OCI-LY7 (cell line): ENCODE measurements around the gene CCDC33. TPM values are rescaled to one million over a fixed set of nuclear protein-coding genes. Genes with fewer than 3 reads are reported as not detected.
A peak's percentile ranks its signal among the peaks of the same experiment; 100 is the strongest.

ENCODE experiments used
- BruUV-seq: library from RNA; stranded (reverse); fragments of 400-500 nt; replicated peaks from 2 replicates; lab custom pipeline; 2021; lab: Mats Ljungman, UMichigan
- CTCF ChIA-PET: fragments of 300-600 bp; sonication (Branson Sonifier 250); formaldehyde crosslinking; loops from one replicate; lab custom pipeline; 2022; ENCODE audit warnings: antibody characterized with exemption; ENCODE audit not compliant: unreplicated experiment; lab: Charles Lee
- POLR2A ChIA-PET: fragments of 300-600 bp; sonication (Branson Sonifier 250); formaldehyde crosslinking; loops from one replicate; lab custom pipeline; 2022; ENCODE audit warnings: antibody characterized with exemption; lab: Charles Lee
- DNase-seq: peaks from one replicate; pipeline ENCODE4 v3.0.0-alpha.2; 2015; ENCODE audit warnings: low spot score
- H2AFZ ChIP-seq: fragments of 200-600 bp; sonication (generic), shearing (Covaris generic); 2 replicates; pipeline ENCODE4 v1.6.1; 2014; ENCODE audit warnings: mild to moderate bottlenecking, antibody characterized with exemption, low read length, moderate library complexity
- H3K27ac ChIP-seq: fragments of 200-600 bp; sonication (generic); 2 replicates; pipeline ENCODE4 v1.5.1; 2014; ENCODE audit warnings: mixed run types, low read depth, mild to moderate bottlenecking, moderate library complexity, low read length, inconsistent platforms; ENCODE audit not compliant: poor library complexity, severe bottlenecking
- H3K36me3 ChIP-seq: fragments of 200-600 bp; sonication (generic); 2 replicates; pipeline ENCODE4 v1.6.1; 2014; ENCODE audit warnings: mild to moderate bottlenecking, antibody characterized with exemption, low read length, moderate library complexity, mixed read lengths; ENCODE audit not compliant: insufficient read depth
- H3K4me1 ChIP-seq: fragments of 200-600 bp; sonication (generic); 2 replicates; pipeline ENCODE4 v1.5.1; 2014; ENCODE audit warnings: mild to moderate bottlenecking, low read length; ENCODE audit not compliant: insufficient read depth, poor library complexity, severe bottlenecking
- H3K4me2 ChIP-seq: fragments of 200-600 bp; sonication (generic); 2 replicates; pipeline ENCODE4 v1.6.1; 2014; ENCODE audit warnings: mild to moderate bottlenecking, low read length
- H3K4me3 ChIP-seq: fragments of 200-600 bp; sonication (generic); 2 replicates; pipeline ENCODE4 v1.5.1; 2014; ENCODE audit warnings: mild to moderate bottlenecking, low read depth, low read length; ENCODE audit not compliant: poor library complexity, severe bottlenecking
- H3K79me2 ChIP-seq: fragments of 200-600 bp; sonication (generic); 2 replicates; pipeline ENCODE4 v1.6.1; 2016; ENCODE audit warnings: low read depth, mild to moderate bottlenecking, low read length, moderate library complexity, mixed read lengths; ENCODE audit not compliant: insufficient read depth
- H3K9me2 ChIP-seq: fragments of 200-600 bp; sonication (generic); 2 replicates; pipeline ENCODE4 v1.6.1; 2016; ENCODE audit warnings: mild to moderate bottlenecking, low read length, mixed read lengths; ENCODE audit not compliant: insufficient read depth
- H3K9me3 ChIP-seq: fragments of 200-600 bp; sonication (generic); 2 replicates; pipeline ENCODE4 v1.6.1; 2014; ENCODE audit warnings: mild to moderate bottlenecking, mixed run types, low read length, mixed read lengths
- H4K20me1 ChIP-seq: fragments of 200-600 bp; sonication (generic); 2 replicates; pipeline ENCODE4 v1.6.1; 2014; ENCODE audit warnings: mild to moderate bottlenecking, antibody characterized with exemption, low read length, moderate library complexity, mixed read lengths; ENCODE audit not compliant: insufficient read depth
- CTCF ChIP-seq: fragments of 200-600 bp; sonication (generic); conservative IDR thresholded peaks from 2 replicates; pipeline ENCODE4 v1.5.1; 2014; ENCODE audit warnings: mild to moderate bottlenecking, antibody characterized with exemption, low read length, moderate library complexity, mixed read lengths
- EZH2phosphoT487 ChIP-seq: fragments of 200-600 bp; sonication (generic); IDR thresholded peaks from 2 replicates; pipeline ENCODE4 v1.6.1; 2018; ENCODE audit warnings: low read depth, borderline replicate concordance, mild to moderate bottlenecking, mixed run types, antibody characterized with exemption, low read length, moderate library complexity, mixed read lengths
- intact Hi-C: fragments of 100-400 bp; cut with micrococcal nuclease; formaldehyde crosslinking; loops from one replicate; pipeline ENCODE4 v1.10.0; 2022; ENCODE audit not compliant: unreplicated experiment
- total RNA-seq, 2 experiments: library from RNA; depleted of rRNA in 1 of 2; stranded (reverse); fragments of >200 nt in 1 of 2; shearing (Covaris generic) in 1 of 2; gene quantifications; 2 replicates each; pipeline ENCODE4 v1.2.3, GENCODE V29; 2014 to 2022

Gene CCDC33
- total RNA-seq, 2 experiments from 2014 or later, result not detected

DNA sequence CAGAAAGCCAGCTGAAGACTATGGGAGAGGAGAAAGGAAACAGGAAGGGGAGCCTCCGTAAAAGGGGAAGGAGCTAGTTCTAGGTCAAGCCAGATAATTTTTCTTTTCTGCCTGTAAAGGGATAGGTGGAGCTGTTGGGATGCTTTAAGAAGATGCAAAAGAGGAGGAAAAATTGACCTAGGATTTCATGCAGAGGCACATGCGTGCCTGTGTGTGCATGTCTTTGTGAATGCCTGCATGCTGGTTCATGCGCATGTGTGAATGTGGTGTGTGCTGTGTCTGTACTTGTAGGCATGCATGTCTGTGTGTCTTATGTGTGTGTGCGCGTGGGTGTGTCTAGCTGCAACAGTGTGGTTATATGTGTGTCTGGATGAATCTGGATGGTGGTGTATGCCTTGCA, 27.3 kb downstream of the CCDC33 start:
- Histone ChIP-seq H2AFZ (no peak overlapping the region), H3K4me3 (no peak overlapping the region), H3K79me2 (no peaks in the 10 kb centered on the region), H3K4me2 (no peak overlapping the region), H3K27ac (no peak overlapping the region), H4K20me1 (no peaks in the 10 kb centered on the region), H3K36me3 (no peaks in the 10 kb centered on the region), H3K4me1 (no peaks in the 10 kb centered on the region), H3K9me2 (no peaks in the 10 kb centered on the region), H3K9me3 (no peaks in the 10 kb centered on the region)
- DNase-seq, result no peak
- ChIA-PET POLR2A (no interaction called here), CTCF (no interaction called here)
- intact Hi-C loops, result no loop called here
- BruUV-seq, result no TSS peak
- TF ChIP-seq EZH2phosphoT487 (no peak), CTCF (no peak)

GRCh38 chr15:74264081-74264501, 28.0 kb downstream of the CCDC33 start:
- no TSS peak for BruUV-seq
- no peaks in the 10 kb centered on the region for H3K4me1 ChIP-seq
- no peaks in the 10 kb centered on the region for H3K9me2 ChIP-seq
- H3K4me3 ChIP-seq, result no peak overlapping the region
- ChIA-PET POLR2A (no interaction called here), CTCF (no interaction called here)
- DNase-seq, result no peak
- TF ChIP-seq CTCF (no peak), EZH2phosphoT487 (no peak)
- intact Hi-C loops, result no loop called here
- H3K36me3 ChIP-seq, result no peaks in the 10 kb centered on the region
- no peak overlapping the region for H2AFZ ChIP-seq
- no peaks in the 10 kb centered on the region for H3K79me2 ChIP-seq
- H3K9me3 ChIP-seq, result no peaks in the 10 kb centered on the region
- H3K27ac ChIP-seq, result no peak overlapping the region
- no peaks in the 10 kb centered on the region for H4K20me1 ChIP-seq
- no peak overlapping the region for H3K4me2 ChIP-seq

DNA sequence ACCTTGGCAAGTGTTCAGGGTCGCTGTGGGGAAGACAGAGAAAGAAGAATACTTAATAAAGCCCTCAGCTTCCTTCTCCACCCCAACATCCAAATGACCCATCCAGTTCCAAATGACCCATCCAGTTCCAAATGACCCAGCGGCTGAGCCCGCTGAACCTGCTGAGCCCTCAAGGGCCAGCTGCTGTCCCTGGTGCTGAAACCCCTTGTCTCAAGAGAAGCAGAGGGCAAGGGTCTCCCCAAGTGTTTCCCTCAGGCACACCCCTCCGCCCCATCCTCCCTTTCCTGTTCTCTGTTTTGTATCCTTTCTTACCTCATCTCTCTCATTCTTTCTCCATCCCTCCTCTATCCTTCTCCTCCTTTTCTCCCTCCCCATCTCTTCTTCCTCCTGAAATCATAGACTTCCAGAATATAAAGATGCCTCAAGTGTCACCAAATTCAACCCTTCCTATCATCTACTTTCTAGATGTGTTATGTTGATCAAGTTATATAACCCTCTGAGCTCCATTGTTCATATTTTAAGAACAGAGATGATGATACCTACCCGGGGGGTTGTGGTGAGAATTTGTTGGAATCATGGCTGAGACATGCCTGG, 29.0 kb downstream of the CCDC33 start:
- no peaks in the 10 kb centered on the region for H3K9me2 ChIP-seq
- H3K27ac ChIP-seq, result no peak overlapping the region
- ChIA-PET CTCF (no interaction called here), POLR2A (no interaction called here)
- no TSS peak for BruUV-seq
- intact Hi-C loops, result no loop called here
- H3K36me3 ChIP-seq, result no peaks in the 10 kb centered on the region
- no peak overlapping the region for H2AFZ ChIP-seq
- no peaks in the 10 kb centered on the region for H3K9me3 ChIP-seq
- H3K79me2 ChIP-seq, result no peaks in the 10 kb centered on the region
- no peak for TF ChIP-seq CTCF
- no peak for TF ChIP-seq EZH2phosphoT487
- peak; percentile 21 for DNase-seq
- no peak overlapping the region for H3K4me2 ChIP-seq
- no peak overlapping the region for H3K4me3 ChIP-seq
- H3K4me1 ChIP-seq, result no peaks in the 10 kb centered on the region
- H4K20me1 ChIP-seq, result no peaks in the 10 kb centered on the region
